GM21515 (cell line): ENCODE data around the gene CLEC9A.
"Not testable (repeated sequence)": the region's sequence is repeated elsewhere in the genome, so short reads cannot be mapped to it uniquely, and the experiment has no call there.

Source experiments
- ATAC-seq: cut with Tn5 transposase; IDR thresholded peaks from one replicate; pipeline ENCODE4 v1.9.1; 2021; ENCODE audit not compliant: unreplicated experiment

CLEC9A gene

GRCh38 chr12:10030446-10030845 lies at the start of gene CLEC9A:
CLEC9A (plus strand) TSS chr12:10030682; CDS start chr12:10052688, 22,006 bp downstream.
- no peak for ATAC-seq

- ATAC-seq: no peak
These were observed 38.6 kb upstream of the CLEC9A start for GRCh38 chr12:9991876-9992275.

GRCh38 chr12:9992296-9992695 lies 38.2 kb upstream of the CLEC9A start:
- no peak for ATAC-seq

- no peak for ATAC-seq
These were observed 31.5 kb upstream of the CLEC9A start, which contains the start of gene CLEC1B for GRCh38 chr12:9999016-9999415. CLEC1B (minus strand) TSS chr12:9999121; CDS start chr12:9999100, 21 bp downstream.

- no peak for ATAC-seq
These were observed 29.2 kb upstream of the CLEC9A start for GRCh38 chr12:10001171-10001776.

GRCh38 chr12:10012630-10013330 lies 17.7 kb upstream of the CLEC9A start:
- no peak for ATAC-seq

- no peak for ATAC-seq
These were observed 15.0 kb upstream of the CLEC9A start for GRCh38 chr12:10015450-10015849.

GRCh38 chr12:10016881-10017280 lies 13.6 kb upstream of the CLEC9A start:
- ATAC-seq: no peak

GRCh38 chr12:10018386-10018785 lies 12.1 kb upstream of the CLEC9A start:
- ATAC-seq: no peak

GRCh38 chr12:10021342-10021741 lies 9.1 kb upstream of the CLEC9A start:
- no peak for ATAC-seq

- no peak for ATAC-seq
These were observed 5.2 kb upstream of the CLEC9A start for GRCh38 chr12:10025236-10025635.

GRCh38 chr12:10026666-10027065 lies 3.8 kb upstream of the CLEC9A start:
- ATAC-seq: not testable (repeated sequence)

GRCh38 chr12:10027311-10027710 lies 3.2 kb upstream of the CLEC9A start:
- no peak for ATAC-seq

GRCh38 chr12:10027721-10028120 lies 2.8 kb upstream of the CLEC9A start:
- ATAC-seq: no peak

- ATAC-seq: no peak
These were observed 839 bp downstream of the CLEC9A start for GRCh38 chr12:10031321-10031720.

GRCh38 chr12:10031771-10032175 lies 1.3 kb downstream of the CLEC9A start:
- no peak for ATAC-seq

GRCh38 chr12:10033783-10034545 lies 3.5 kb downstream of the CLEC9A start:
- no peak for ATAC-seq

- no peak for ATAC-seq
These were observed 11.7 kb downstream of the CLEC9A start for GRCh38 chr12:10042167-10042566.

- no peak for ATAC-seq
These were observed 18.0 kb downstream of the CLEC9A start for GRCh38 chr12:10048526-10048925.

GRCh38 chr12:10052193-10052913 lies 21.9 kb downstream of the CLEC9A start:
- ATAC-seq: no peak

GRCh38 chr12:10058387-10058786 lies 27.9 kb downstream of the CLEC9A start:
- ATAC-seq: no peak
